Measurements from ENCODE around the gene RAB38. TPM values are rescaled to one million over a fixed set of nuclear protein-coding genes. Genes with fewer than 3 reads are reported as not detected.

Gene RAB38
- total RNA-seq, 1 donor from 2014 or later = 10.4 TPM

GRCh38 chr11:88167853-88168252 is 7.4 kb downstream of the RAB38 start:
- Mint-ChIP-seq H3K27ac (ENCODE audit: unreplicated experiment) (no peak overlapping the region), H3K4me1 (ENCODE audit: unreplicated experiment) (no peaks in the 10 kb centered on the region), H3K9me3 (ENCODE audit: unreplicated experiment) (no peaks in the 10 kb centered on the region), H3K4me3 (ENCODE audit: unreplicated experiment) (no peak overlapping the region), H3K36me3 (ENCODE audit: low read depth, unreplicated experiment) (no peaks in the 10 kb centered on the region), H3K27me3 (ENCODE audit: unreplicated experiment) (no peaks in the 10 kb centered on the region)
- no peak for DNase-seq (ENCODE audit: low spot score)
- TF ChIP-seq, protein P1, sequence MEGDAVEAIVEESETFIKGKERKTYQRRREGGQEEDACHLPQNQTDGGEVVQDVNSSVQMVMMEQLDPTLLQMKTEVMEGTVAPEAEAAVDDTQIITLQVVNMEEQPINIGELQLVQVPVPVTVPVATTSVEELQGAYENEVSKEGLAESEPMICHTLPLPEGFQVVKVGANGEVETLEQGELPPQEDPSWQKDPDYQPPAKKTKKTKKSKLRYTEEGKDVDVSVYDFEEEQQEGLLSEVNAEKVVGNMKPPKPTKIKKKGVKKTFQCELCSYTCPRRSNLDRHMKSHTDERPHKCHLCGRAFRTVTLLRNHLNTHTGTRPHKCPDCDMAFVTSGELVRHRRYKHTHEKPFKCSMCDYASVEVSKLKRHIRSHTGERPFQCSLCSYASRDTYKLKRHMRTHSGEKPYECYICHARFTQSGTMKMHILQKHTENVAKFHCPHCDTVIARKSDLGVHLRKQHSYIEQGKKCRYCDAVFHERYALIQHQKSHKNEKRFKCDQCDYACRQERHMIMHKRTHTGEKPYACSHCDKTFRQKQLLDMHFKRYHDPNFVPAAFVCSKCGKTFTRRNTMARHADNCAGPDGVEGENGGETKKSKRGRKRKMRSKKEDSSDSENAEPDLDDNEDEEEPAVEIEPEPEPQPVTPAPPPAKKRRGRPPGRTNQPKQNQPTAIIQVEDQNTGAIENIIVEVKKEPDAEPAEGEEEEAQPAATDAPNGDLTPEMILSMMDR (IDR thresholded peaks at IDR 0.05; ENCODE audit: unreplicated experiment) = no peak

DNA sequence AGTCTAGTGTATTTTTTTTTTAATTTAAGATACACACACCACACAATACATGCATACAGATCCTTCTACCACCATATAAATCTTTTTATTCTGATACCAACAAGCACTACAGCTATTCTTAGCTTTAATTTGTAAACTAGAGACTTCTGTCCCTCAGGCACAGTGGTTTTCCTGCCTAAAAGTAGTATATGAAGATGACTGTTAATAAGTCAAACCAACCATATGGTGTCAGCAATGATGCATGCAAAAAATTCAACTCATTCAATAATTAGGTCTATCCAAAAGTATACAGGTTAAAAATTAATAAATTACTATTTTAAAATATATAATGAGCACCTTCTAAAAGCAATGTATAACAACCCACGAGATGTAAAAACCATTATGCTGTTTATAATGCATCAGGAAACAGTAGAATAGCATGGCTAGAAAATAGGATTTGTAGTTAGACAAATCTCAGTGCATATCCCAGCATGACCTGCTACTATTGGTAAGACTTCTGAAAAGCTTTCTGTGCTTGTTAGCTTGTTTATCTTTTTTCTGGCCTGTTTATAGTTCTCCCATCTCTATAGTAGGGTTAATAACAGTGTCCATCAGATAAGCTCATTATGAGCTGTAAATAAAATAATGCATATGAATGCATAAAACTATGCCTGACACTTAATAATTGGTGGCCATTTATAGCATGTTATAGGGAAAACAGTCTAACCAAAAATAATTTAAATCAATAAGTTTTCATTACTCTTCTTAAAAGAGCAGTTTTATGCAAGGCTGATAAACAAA is 10.2 kb downstream of the RAB38 start:
- H3K4me1 Mint-ChIP-seq (ENCODE audit: unreplicated experiment) = no peaks in the 10 kb centered on the region
- no peaks in the 10 kb centered on the region for H3K27me3 Mint-ChIP-seq (ENCODE audit: unreplicated experiment)
- H3K27ac Mint-ChIP-seq (ENCODE audit: unreplicated experiment) = no peak overlapping the region
- H3K9me3 Mint-ChIP-seq (ENCODE audit: unreplicated experiment) = no peaks in the 10 kb centered on the region
- TF ChIP-seq, protein P1 (IDR thresholded peaks at IDR 0.05; ENCODE audit: unreplicated experiment) = no peak
- no peaks in the 10 kb centered on the region for H3K36me3 Mint-ChIP-seq (ENCODE audit: low read depth, unreplicated experiment)
- H3K4me3 Mint-ChIP-seq (ENCODE audit: unreplicated experiment) = no peak overlapping the region
- DNase-seq (ENCODE audit: low spot score) = no peak

- Mint-ChIP-seq H3K36me3 (ENCODE audit: low read depth, unreplicated experiment) (no peaks in the 10 kb centered on the region), H3K27ac (ENCODE audit: unreplicated experiment) (no peak overlapping the region), H3K4me3 (ENCODE audit: unreplicated experiment) (no peak overlapping the region), H3K27me3 (ENCODE audit: unreplicated experiment) (no peaks in the 10 kb centered on the region), H3K9me3 (ENCODE audit: unreplicated experiment) (no peaks in the 10 kb centered on the region), H3K4me1 (ENCODE audit: unreplicated experiment) (no peaks in the 10 kb centered on the region)
- no peak for DNase-seq (ENCODE audit: low spot score)
- TF ChIP-seq, protein P1 (IDR thresholded peaks at IDR 0.05; ENCODE audit: unreplicated experiment) = no peak
These were observed 10.9 kb downstream of the RAB38 start for GRCh38 chr11:88164320-88164719.

DNA sequence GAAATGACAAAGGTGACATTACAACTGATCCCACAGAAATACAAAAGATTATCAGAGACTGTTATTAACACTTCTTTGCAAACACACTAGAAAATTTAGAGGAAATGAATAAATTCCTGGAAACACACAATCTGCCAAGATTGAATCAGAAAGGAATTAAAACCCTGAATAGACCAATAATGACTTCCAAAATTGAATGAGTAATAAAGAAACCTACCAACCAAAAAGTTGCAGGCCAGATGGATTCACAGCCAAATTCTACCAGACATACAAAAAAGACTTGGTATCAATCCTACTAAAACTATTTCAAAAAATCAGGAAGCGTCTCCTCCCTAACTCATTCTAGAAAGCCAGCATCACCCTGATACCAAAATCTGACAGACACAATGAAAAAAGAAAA is 17.2 kb downstream of the RAB38 start:
- H3K9me3 Mint-ChIP-seq (ENCODE audit: unreplicated experiment) = no peaks in the 10 kb centered on the region
- peaks cover 1% of the 10 kb centered on the region for H3K27me3 Mint-ChIP-seq (ENCODE audit: unreplicated experiment)
- H3K36me3 Mint-ChIP-seq (ENCODE audit: low read depth, unreplicated experiment) = peaks cover 8% of the 10 kb centered on the region
- no peak for DNase-seq (ENCODE audit: low spot score)
- no peak overlapping the region for H3K4me3 Mint-ChIP-seq (ENCODE audit: unreplicated experiment)
- TF ChIP-seq, protein P1 (IDR thresholded peaks at IDR 0.05; ENCODE audit: unreplicated experiment) = no peak
- H3K27ac Mint-ChIP-seq (ENCODE audit: unreplicated experiment) = no peak overlapping the region
- no peaks in the 10 kb centered on the region for H3K4me1 Mint-ChIP-seq (ENCODE audit: unreplicated experiment)

- Mint-ChIP-seq H3K36me3 (ENCODE audit: low read depth, unreplicated experiment) (peaks cover 8% of the 10 kb centered on the region), H3K27ac (ENCODE audit: unreplicated experiment) (no peak overlapping the region), H3K4me3 (ENCODE audit: unreplicated experiment) (no peak overlapping the region), H3K4me1 (ENCODE audit: unreplicated experiment) (no peaks in the 10 kb centered on the region), H3K9me3 (ENCODE audit: unreplicated experiment) (no peaks in the 10 kb centered on the region), H3K27me3 (ENCODE audit: unreplicated experiment) (peaks cover 1% of the 10 kb centered on the region)
- TF ChIP-seq, protein P1 (IDR thresholded peaks at IDR 0.05; ENCODE audit: unreplicated experiment) = no peak
- DNase-seq (ENCODE audit: low spot score) = no peak
These were observed 17.9 kb downstream of the RAB38 start for GRCh38 chr11:88157370-88157769.
